ENCODE measurements around the gene ZNF831. TPM values are rescaled to one million over a fixed set of nuclear protein-coding genes. Genes with fewer than 3 reads are reported as not detected.

ZNF831 gene
- total RNA-seq, 1 experiment from 2014 or later, result 0.15 TPM

GRCh38 chr20:59223182-59223601 lies 59.6 kb downstream of the ZNF831 start:
- DNase-seq (ENCODE audit: low read depth, low spot score) (no peak), ATAC-seq (peak; percentile 39; the same call in 1 of the 2 replicates)
- no peaks in the 10 kb centered on the region for H3K9me2 ChIP-seq (ENCODE audit: insufficient read depth)
- TF ChIP-seq, protein P1, sequence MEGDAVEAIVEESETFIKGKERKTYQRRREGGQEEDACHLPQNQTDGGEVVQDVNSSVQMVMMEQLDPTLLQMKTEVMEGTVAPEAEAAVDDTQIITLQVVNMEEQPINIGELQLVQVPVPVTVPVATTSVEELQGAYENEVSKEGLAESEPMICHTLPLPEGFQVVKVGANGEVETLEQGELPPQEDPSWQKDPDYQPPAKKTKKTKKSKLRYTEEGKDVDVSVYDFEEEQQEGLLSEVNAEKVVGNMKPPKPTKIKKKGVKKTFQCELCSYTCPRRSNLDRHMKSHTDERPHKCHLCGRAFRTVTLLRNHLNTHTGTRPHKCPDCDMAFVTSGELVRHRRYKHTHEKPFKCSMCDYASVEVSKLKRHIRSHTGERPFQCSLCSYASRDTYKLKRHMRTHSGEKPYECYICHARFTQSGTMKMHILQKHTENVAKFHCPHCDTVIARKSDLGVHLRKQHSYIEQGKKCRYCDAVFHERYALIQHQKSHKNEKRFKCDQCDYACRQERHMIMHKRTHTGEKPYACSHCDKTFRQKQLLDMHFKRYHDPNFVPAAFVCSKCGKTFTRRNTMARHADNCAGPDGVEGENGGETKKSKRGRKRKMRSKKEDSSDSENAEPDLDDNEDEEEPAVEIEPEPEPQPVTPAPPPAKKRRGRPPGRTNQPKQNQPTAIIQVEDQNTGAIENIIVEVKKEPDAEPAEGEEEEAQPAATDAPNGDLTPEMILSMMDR (IDR thresholded peaks at IDR 0.05 in 2 of 3, conservative IDR thresholded peaks at IDR 0.05 in 1 of 3; ENCODE audit: borderline replicate concordance in 1 of 3, insufficient read depth in 1 of 3, low read depth in 2 of 3, low read length in 2 of 3), result peak in 1 of 3 experiments; percentile 28; a peak in 1 of 6 replicates
- TF ChIP-seq POLR2A (IDR thresholded peaks at IDR 0.05; ENCODE audit: borderline replicate concordance, extremely low read depth, insufficient read depth, insufficient read length), result no peak
- intact Hi-C loops (cut with micrococcal nuclease), result loop anchor here (2.0 to 10.0 kb wide), 2 partner anchors 352 to 738 kb away; no protein-coding TSS in a partner anchor
- H3K9me3 ChIP-seq (ENCODE audit: control insufficient read depth in 1 of 2, insufficient read depth in 1 of 2, low read depth in 1 of 2, low read length in 2 of 2), result no peaks in the 10 kb centered on the region
- ChIA-PET POLR2A (no interaction called here), RAD21 (ENCODE audit: low non-redundant PET in 1 of 2, low total read pairs in 2 of 2, uncharacterized antibody in 2 of 2, unreplicated experiment in 2 of 2) (no interaction called here), CTCF (interaction anchor here (0.7 to 2.6 kb wide), 4 partner anchors 9 to 191 kb away, joined by 5 to 17 read pairs (median 8); partner anchors contain the start of gene ATP5F1E)
- H2AFZ ChIP-seq (ENCODE audit: low read depth, low read length, poor library complexity, severe bottlenecking), result no peak overlapping the region
- no peaks in the 10 kb centered on the region for H3K36me3 ChIP-seq (ENCODE audit: control insufficient read depth in 1 of 2, insufficient read depth in 2 of 2, low read length in 2 of 2)
- peaks cover 0 to 10% of the 10 kb centered on the region in 2 experiments; a peak in 1 of 4 replicates for H3K4me1 ChIP-seq (ENCODE audit: control insufficient read depth in 1 of 2, insufficient read depth in 2 of 2, low read length in 2 of 2)
- no peaks in the 10 kb centered on the region for H3K79me2 ChIP-seq (ENCODE audit: insufficient read depth, low read length)
- H3K4me3 ChIP-seq (replicated peaks in 1 of 2; ENCODE audit: low read depth in 1 of 2, low read length in 2 of 2), result no peak overlapping the region
- H3K4me2 ChIP-seq (ENCODE audit: low read length), result peak overlapping the region; percentile 71
- BruUV-seq (replicated peaks), result no TSS peak
- H4K20me1 ChIP-seq (ENCODE audit: insufficient read depth), result no peaks in the 10 kb centered on the region
- H3K27me3 ChIP-seq (ENCODE audit: insufficient read depth, low read length), result peaks cover 34% of the 10 kb centered on the region
- no peak overlapping the region for H3K9ac ChIP-seq (ENCODE audit: low read length)
- H3K27ac ChIP-seq (ENCODE audit: low read depth, low read length), result no peak overlapping the region

GRCh38 chr20:59223750-59224149 lies 60.1 kb downstream of the ZNF831 start:
- BruUV-seq (replicated peaks), result no TSS peak
- CTCF ChIA-PET, result interaction anchor here (2.1 to 2.6 kb wide), 2 partner anchors 8 to 136 kb away, joined by 5 to 17 read pairs; no protein-coding TSS in a partner anchor
- TF ChIP-seq SIN3A (IDR thresholded peaks at IDR 0.05; ENCODE audit: low read depth), result no peak
- no peak for TF ChIP-seq RAD21 (IDR thresholded peaks at IDR 0.05; ENCODE audit: low read depth)
- TF ChIP-seq POLR2A (IDR thresholded peaks at IDR 0.05; ENCODE audit: borderline replicate concordance, extremely low read depth, insufficient read depth, insufficient read length), result no peak
- no peak for TF ChIP-seq FOSL1 (IDR thresholded peaks at IDR 0.05; ENCODE audit: low read depth)
- TF ChIP-seq ELF1 (IDR thresholded peaks at IDR 0.05; ENCODE audit: borderline replicate concordance, low read depth), result no peak
- TF ChIP-seq EGR1 (IDR thresholded peaks at IDR 0.05; ENCODE audit: low read depth), result no peak
- no peak for TF ChIP-seq CBX3 (IDR thresholded peaks at IDR 0.05; ENCODE audit: low read depth)
- no peak for TF ChIP-seq ZBTB33 (IDR thresholded peaks at IDR 0.05; ENCODE audit: extremely low read depth, insufficient replicate concordance, low read length)
- no peak for TF ChIP-seq EZH2phosphoT487 (IDR thresholded peaks at IDR 0.05; ENCODE audit: borderline replicate concordance)
- TF ChIP-seq ZNF274 (IDR thresholded peaks at IDR 0.05; ENCODE audit: low read depth, low read length), result no peak
- TF ChIP-seq SP1 (IDR thresholded peaks at IDR 0.05; ENCODE audit: low read depth), result no peak
- TF ChIP-seq YY1 (IDR thresholded peaks at IDR 0.05; ENCODE audit: extremely low read depth, insufficient replicate concordance, low read depth, low read length), result no peak
- TF ChIP-seq, protein P1 (IDR thresholded peaks at IDR 0.05 in 2 of 3, conservative IDR thresholded peaks at IDR 0.05 in 1 of 3; ENCODE audit: borderline replicate concordance in 1 of 3, insufficient read depth in 1 of 3, low read depth in 2 of 3, low read length in 2 of 3), result no peak

More at GRCh38 chr20:59223750-59224149, 60.1 kb downstream of the ZNF831 start:
- ChIA-PET RAD21 (ENCODE audit: low non-redundant PET in 1 of 2, low total read pairs in 2 of 2, uncharacterized antibody in 2 of 2, unreplicated experiment in 2 of 2) (no interaction called here), POLR2A (no interaction called here)
- no peak overlapping the region for H3K4me2 ChIP-seq (ENCODE audit: low read length)
- no peak overlapping the region for H3K9ac ChIP-seq (ENCODE audit: low read length)
- no peak for ATAC-seq
- intact Hi-C loops (cut with micrococcal nuclease), result loop anchor here (2.0 to 10.0 kb wide), 2 partner anchors 353 to 739 kb away; no protein-coding TSS in a partner anchor
- H3K79me2 ChIP-seq (ENCODE audit: insufficient read depth, low read length), result no peaks in the 10 kb centered on the region
- H3K27ac ChIP-seq (ENCODE audit: low read depth, low read length), result no peak overlapping the region
- no peak overlapping the region for H2AFZ ChIP-seq (ENCODE audit: low read depth, low read length, poor library complexity, severe bottlenecking)
- H3K4me3 ChIP-seq (replicated peaks in 1 of 2; ENCODE audit: low read depth in 1 of 2, low read length in 2 of 2), result no peak overlapping the region
- no peaks in the 10 kb centered on the region for H3K36me3 ChIP-seq (ENCODE audit: control insufficient read depth in 1 of 2, insufficient read depth in 2 of 2, low read length in 2 of 2)
- H3K9me3 ChIP-seq (ENCODE audit: control insufficient read depth in 1 of 2, insufficient read depth in 1 of 2, low read depth in 1 of 2, low read length in 2 of 2), result no peaks in the 10 kb centered on the region
- no peak for DNase-seq (ENCODE audit: low read depth, low spot score)
- no peaks in the 10 kb centered on the region for H4K20me1 ChIP-seq (ENCODE audit: insufficient read depth)
- no peaks in the 10 kb centered on the region for H3K9me2 ChIP-seq (ENCODE audit: insufficient read depth)
- H3K27me3 ChIP-seq (ENCODE audit: insufficient read depth, low read length), result peaks cover 34% of the 10 kb centered on the region
- peaks cover 0 to 10% of the 10 kb centered on the region in 2 experiments; a peak in 1 of 4 replicates for H3K4me1 ChIP-seq (ENCODE audit: control insufficient read depth in 1 of 2, insufficient read depth in 2 of 2, low read length in 2 of 2)
